Endometrial microvascular endothelial cells (primary cell): ENCODE data around the gene MAU2. TPM values are rescaled to one million over a fixed set of nuclear protein-coding genes. Genes with fewer than 3 reads are reported as not detected.
"Not testable (repeated sequence)": the region's sequence is repeated elsewhere in the genome, so short reads cannot be mapped to it uniquely, and the experiment has no call there.

Experiments used
- in situ Hi-C: cut with HindIII; loops from 2 replicates; pipeline ENCODE4 v1.10.0; 2017; ENCODE audit warnings: low sequenced_read_pairs, low pct_unique_long_range_greater_than_20kb; ENCODE audit errors: inconsistent ontology term
- total RNA-seq: library from RNA; depleted of rRNA; stranded (reverse); fragments of >200 nt; gene quantifications from one replicate; pipeline ENCODE4 v1.2.3, GENCODE V29; 2015; ENCODE audit errors: inconsistent ontology term

The MAU2 gene
- total RNA-seq, 1 donor from 2014 or later: 35.3 TPM

DNA sequence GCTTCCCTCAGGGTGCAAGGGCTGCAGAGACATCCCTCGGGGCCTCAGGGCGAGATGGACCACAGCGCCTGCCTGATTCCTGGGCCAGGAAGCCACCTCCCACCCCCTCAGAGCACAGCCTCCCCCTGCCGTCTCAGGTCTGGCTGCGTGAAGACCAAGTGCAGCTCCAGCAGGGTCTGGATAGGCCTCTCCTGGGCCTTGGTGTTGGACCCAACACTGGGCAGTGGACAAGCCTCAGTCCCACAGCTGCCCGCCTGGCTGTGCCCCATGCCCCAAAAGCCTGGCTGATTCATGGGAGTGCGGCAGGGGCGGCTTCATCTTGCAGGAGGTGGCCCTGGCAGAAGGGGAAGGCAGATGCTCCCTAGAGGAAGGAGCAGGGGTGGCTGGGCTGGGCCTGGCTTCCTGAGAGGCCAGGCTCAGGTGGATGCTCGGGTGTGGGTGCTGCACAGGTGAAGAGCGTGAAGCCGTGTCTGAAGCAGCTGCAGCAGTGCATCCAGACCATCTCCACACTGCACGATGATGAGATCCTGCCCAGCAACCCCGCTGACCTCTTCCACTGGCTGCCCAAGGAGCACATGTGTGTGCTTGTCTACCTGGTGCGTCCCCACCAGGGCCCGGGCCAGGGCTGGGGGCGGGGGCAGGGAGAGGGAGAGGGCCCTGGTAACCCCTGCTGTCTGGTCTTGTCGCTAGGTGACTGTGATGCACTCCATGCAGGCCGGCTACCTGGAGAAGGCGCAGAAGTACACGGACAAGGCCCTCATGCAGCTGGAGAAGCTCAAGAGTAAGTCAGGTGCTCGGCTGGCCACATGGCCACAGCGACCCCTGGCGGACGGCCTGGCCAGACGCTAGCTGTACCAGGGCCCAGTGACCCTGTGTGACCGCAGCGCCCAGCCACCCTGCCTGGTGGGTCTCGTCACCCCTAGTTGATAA, 21.7 kb downstream of the MAU2 start:
- in situ Hi-C loops: no loop called here

DNA sequence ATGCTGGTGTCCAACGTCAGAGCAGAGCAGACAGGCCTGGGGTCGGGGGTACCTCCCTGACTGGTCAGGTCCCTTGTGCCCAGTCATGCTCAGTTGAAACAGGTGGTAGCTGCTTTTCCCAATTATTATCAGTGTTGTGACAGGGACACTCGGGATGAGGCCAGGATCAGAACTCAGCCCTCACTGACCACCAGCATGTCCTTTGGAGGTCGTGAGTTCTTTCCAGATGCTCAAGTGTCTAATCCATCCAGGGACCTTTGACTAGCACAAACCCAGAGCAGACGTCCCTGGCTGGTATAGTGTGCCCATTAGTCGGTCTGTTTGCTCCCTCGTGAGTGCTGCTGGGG, 22.4 kb downstream of the MAU2 start:
- in situ Hi-C loops: no loop called here

DNA sequence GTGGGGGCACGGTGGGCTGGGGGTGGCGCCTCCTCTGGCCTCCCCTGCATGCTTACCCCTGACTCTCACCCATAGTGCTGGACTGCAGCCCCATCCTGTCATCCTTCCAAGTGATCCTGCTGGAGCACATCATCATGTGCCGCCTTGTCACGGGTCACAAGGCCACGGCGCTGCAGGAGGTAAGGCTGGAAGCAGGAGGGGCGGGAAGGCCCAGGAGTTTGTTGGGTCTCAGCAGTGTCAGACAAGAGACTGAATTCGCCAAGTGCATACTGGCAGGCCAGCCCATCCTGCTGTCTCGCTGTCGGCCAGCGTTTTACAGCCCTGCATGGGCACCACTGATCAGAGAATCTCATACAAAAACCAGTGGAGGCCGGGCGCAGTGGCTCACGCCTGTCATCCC, 23.1 kb downstream of the MAU2 start:
- in situ Hi-C loops: no loop called here

DNA sequence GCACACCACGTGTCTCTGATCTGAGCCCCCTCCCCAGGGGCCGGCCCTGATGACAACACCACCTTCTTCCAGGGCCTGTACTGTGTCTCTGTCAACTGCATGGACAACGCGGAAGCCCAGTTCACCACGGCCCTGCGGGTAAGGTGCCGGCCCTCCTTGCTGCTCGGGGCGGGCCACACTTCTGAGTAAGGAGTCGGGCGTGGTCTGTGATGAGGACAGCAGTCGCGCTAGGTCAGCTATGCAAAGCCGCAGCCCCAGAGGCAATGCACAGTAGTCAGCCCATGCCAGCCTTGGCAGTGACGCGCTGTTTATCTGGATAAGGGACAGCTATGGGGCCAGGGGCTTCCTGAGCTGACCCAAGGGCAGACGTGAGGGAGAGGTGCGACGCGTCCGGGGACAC, 24.6 kb downstream of the MAU2 start:
- in situ Hi-C loops: no loop called here

DNA sequence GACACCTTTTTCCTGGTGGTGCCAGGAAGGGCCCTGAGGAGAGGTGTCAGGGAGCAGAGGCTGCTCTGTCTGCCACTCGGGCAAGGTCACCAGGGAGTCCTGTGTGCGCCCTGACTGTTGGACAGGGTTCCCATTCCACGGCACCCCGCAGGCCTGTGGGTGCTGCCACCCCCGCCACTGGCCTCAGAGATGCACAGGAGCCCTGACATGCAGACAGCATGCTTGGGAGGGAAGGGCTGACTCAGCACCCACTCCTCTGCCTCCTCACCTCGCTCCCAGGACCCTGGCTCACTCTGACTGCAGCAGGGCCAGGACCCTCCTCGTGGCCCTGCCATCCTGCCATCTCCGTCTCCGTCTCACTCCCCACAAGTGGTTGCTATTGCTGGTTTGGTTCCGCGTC, 25.3 kb downstream of the MAU2 start:
- in situ Hi-C loops: no loop called here

DNA sequence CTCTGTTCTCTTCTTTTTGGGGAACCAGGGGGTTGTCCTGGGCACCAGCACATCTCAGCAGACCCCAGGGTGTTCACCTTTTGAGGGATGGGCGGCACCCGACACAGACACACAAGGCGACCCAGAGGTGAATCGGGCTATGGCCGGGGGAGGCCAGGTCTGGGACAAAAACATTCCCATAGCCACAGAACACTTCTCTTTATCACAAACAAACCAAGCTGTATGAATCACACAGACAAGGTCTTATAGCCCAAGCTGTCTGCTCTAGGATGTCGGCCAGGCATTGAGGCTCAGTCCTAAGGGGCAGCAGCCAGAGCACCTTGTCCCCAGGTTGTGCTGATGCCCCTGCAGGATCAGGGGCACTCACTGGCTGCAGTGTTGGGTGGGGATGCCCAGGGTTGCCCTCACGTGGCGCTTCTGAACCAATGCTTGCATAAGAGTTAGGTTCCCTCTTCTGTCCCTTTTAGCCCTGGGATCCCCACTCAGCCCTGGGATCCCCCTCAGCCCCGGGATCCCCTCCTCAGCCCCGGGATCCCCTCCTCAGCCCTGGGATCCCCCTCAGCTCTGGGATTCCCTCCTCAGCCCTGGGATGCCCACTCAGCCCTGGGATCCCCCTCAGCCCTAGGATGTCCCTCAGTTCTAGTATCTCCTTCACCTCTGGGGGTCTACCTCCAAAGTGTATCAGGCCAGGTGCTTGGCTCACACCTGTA, 26.9 kb downstream of the MAU2 start:
- in situ Hi-C loops: no loop called here

DNA sequence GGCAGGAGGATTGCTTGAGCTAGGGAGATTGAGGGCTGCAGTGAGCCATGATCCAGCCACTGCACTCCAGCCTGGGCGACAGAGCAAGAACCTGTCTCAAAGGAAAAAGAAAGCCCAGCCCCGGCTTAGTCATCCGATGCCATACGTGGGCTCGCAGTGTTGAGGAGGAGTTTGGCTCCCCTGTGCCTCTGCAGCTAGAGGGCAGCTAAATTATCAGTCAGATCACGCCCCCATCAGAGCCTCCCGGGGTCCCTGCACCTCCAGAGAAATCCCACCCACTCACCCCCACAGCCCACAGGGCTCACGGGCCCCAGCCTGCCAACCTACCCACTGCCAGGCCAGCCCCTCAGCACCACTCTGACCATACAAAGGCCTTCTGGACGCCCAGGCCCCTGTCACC, 27.6 kb downstream of the MAU2 start:
- in situ Hi-C loops: no loop called here

DNA sequence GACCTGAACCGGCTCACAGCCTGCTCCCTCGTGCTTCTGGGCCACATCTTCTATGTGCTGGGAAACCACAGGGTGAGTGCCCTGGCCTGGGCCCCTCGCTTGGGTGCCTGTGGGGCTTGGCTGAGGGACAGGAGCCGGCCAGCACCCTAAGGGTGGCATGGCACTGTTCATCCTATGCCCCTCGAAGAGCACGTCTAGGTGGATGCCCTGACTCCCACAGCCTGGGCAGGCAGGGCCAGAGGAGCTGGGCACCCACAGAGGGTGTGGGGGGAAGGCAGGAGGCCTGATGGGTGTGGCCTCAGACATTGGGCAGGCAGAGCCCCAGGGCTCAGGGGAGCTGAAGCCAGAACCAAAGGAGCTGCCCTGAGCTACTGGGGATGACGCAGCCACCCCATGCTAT, 28.7 kb downstream of the MAU2 start:
- in situ Hi-C loops: no loop called here

DNA sequence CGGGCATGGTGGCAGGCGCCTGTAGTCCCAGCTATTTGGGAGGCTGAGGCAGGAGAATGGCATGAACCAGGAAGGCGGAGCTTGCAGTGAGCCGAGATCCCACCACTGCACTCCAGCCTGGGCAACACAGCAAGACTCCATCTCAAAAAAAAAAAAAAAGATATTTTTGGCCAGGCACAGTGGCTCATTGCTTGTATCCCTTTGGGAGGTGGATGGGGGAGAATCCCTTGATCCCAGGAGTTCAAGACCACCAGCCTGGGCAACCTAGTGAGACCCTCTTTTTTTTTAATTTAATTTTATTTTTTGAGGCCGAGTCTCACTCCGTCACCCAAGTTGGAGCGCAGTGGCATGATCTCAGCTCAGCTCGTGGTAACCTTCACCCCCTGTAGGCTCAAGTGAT, 30.1 kb downstream of the MAU2 start:
- in situ Hi-C loops: not testable (repeated sequence)

DNA sequence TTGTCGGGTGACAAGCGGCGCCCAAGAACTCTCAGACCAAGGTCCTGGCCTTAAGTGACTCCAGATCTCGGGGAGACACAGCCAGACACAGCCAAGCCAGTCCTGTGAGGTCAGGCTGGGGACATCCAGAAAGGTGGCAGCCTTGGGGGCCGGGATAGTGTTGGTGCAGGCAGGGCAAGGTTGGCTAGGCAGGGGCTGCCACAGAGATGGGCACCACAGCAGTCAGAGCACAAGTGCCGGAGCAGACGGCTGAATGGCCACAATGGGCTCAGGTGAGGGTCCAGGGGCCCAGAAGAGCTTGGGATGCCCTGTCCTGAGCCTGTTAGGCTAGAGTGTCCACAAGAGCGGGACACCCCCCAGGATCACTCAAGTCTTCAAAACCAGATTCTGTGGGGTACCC, 32.2 kb downstream of the MAU2 start:
- in situ Hi-C loops: no loop called here

DNA sequence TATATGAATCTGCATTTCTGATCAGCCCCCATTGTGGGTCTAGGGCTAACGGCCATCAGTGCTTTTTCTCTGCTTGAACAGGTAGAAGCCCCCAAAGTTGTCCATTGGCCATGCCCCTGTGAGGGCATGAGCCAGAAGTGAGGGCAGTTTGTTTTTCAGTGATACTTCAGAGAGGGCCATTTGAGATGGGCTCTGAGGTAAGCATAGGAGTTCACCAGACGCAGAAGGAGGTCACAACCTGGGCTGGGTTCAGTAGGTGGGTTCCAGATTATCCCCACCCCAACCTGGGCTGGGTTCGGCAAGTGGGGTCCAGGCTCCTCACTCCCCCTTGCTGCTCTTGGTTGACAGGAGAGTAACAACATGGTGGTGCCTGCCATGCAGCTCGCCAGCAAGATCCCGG, 33.4 kb downstream of the MAU2 start:
- in situ Hi-C loops: no loop called here

DNA sequence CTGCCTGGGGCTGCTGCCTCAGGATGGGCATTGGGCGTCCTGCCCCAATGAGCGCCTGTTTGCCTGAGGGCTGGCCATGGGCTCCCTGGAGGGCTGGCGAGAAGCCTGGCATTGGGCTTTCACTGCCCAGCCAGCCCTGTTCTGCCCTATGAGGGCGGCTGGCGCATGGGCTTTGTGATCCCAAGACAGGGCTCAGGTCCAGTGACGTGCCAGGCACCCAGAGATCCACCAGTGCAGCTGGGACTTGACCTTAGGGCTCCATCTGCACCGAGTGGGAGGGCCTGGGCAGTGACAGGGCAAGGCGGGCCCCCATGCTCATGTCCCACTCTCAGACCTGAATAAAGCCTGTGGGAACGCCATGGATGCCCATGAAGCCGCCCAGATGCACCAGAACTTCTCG, 34.3 kb downstream of the MAU2 start:
- in situ Hi-C loops: no loop called here

DNA sequence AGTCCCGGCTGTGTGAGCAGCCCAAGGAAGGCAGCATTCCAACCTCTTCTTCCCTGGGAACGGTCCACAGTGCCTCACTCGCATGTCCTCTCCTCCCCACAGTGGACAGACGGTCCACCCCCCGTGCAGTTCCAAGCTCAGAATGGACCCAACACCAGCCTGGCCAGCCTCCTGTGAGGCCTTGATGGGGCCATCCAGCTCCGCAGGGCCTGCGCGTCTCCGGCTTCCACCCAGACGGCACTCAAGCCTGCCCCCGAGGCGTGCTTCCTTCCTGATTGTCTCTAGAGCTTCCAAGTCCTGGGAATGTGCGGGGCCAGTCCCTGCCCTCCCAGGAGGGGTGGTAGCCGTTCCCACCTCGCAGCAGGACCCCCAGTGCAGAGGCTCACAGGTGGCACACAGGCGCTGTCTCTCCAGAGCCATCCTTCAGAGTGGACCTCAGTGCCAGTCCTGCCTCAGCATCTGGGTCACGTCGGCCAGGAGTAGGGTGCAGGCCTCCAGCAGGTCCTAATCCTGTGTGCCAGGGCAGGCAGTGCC, 35.0 kb downstream of the MAU2 start:
- in situ Hi-C loops: no loop called here

DNA sequence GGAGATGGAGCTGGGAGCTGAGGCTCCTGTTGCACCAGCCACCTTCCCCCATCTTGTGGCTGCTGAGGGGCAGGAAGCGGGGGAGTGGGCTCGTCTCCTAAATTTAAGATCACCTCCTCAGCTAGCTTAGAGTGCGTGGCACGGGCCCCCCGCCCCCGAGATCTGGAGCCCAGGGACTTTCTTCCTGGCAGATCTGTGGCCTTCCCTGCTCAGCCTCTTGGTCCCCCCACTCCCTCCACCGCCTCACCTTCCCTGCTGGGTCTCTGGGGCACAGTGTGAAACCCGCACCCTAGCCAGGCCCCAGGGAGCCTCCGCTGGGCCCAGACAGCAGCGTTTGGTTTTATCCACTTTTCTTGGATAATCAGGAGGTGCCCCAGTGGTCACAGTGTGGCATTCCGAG, 35.9 kb downstream of the MAU2 start:
- in situ Hi-C loops: no loop called here

DNA sequence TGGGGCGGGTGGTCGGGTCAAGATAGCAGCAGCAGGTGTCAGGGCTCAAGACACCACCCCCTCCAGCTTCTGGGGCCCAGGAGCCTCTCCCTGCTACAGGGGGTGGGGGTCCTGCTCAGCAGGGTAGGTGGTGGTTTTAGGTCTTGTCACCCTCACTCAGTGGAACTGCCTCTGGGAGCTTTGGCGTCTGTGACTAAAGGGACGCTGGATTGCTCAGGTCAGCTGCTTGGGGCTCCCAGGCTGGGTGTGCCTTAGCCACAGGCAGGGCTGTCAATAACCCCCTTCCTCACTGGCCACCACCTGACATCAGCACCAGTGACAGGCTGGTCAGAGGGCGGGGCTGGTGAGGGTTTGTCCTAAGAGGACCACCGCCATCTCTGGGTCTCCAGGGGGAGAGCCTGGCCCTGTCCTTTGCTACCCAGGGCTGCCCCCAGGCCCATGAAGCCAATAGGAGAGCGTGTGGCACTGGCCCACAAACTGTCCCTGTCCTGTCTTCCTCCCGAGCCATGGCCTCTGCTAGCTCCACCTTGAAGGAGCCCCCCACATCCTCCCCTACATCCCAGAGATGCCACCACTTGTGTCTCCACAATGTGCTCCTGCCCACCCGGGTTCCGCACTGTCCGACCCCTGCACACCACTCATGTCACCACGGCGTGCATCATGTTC, 36.4 kb downstream of the MAU2 start:
- in situ Hi-C loops: no loop called here

DNA sequence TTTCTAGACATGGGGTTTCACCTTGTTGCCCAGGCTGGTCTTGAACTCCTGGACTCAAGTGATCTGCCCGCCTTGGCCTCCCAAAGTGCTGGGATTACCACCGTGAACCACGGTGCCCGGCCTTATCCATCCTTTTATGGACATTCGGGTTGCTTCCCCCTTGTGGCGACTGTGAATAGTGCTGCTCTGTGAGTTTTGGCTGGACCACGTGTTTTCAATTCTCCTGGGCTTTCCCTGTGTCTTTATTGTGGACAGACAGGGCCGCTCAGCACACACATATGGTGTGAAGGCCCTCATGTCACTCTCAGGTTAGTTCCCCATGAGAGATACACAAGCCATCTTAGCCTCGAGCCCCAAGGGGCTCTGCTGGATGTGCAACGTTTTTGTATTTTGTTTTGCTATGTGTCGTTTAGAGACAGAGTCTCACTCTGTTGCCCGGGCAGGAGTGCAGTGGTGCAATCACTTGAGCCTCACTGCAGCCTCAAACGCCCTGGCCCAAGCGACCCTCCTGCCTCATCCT, 40.5 kb downstream of the MAU2 start:
- in situ Hi-C loops: no loop called here

DNA sequence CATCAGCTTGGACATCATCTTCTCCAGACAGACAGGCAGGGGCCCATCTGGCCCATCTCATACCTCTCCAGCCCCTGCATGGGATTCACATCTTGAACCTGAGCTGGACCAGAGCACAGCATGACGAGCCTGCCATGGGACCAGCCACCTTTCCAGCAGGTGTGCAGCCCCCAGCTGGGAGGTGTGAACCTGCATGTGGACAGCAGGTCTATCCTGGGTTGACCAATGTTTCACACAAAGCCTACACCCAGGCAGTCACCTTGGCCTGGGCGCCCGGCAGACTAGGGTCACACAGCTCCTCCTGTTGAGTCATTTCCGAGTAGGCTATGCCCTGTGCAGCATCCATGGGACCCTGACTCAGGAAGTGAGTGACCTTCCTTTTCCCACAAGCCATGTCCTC, 41.4 kb downstream of the MAU2 start:
- in situ Hi-C loops: no loop called here

DNA sequence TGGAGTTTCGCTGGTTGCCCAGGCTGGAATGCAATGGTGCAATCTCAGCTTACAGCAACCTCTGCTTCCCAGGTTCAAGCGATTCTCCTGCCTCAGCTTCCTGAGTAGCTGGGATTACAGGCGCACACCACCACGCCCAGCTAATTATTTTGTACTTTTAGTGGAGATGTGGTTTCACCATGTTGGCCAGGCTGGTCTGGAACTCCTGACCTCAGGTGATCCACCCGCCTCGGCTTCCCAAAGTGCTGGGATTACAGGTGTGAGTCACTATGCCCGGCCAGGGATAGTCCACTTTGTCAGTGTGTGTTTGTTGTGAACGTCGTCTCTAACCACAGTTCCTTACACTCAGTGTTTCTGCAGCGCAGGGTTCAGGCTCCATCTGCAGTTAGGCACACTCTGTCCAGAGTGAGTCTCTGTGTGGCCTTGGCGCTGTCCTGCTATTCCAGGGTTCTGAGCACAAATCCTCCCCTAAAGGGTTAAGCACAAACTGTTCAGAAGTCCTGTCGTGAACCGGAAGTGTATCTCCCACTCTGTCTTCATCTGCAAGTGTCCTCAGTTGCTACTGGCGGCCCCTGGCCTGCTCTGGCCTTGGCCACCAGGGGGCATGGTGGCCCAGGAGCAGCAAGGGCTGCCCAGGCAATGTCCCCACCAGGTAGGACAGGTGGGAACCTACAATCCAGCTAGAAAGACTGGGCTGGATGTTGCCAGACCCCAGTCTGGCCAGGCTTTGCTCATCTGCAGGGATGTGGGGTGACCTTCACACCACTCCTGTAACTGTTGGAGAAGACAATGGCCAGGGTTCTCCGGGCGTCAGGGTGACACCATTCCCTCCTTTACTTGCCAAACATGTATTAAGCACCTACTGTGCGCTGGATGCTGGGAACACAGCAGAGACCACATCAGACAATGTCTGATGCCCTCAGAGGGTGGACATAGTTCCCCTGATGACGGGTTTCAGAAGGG, 46.1 kb downstream of the MAU2 start:
- in situ Hi-C loops: no loop called here
